HCT116 (cell line): ENCODE results near the gene DCAF15. TPM values are rescaled to one million over a fixed set of nuclear protein-coding genes. Genes with fewer than 3 reads are reported as not detected.

Source experiments
- ATAC-seq: fragments of 200-7000 bp; cut with Tn5 transposase; 2 replicates; pipeline ENCODE4 v1.9.1; 2020; ENCODE audit warnings: mild to moderate bottlenecking, moderate library complexity
- BruUV-seq: library from RNA; stranded (reverse); fragments of 400-500 nt; replicated peaks from 2 replicates; lab custom pipeline; 2021; lab: Mats Ljungman, UMichigan
- CTCF ChIA-PET: fragments of 300-600 bp; sonication (Branson Sonifier 250); formaldehyde crosslinking; loops from one replicate; lab custom pipeline; 2021; ENCODE audit warnings: antibody characterized with exemption; lab: Charles Lee
- POLR2A ChIA-PET: fragments of 300-600, 350-600 bp; sonication (Branson Sonifier 250); formaldehyde crosslinking; loops from one replicate; lab custom pipeline; 2021; ENCODE audit warnings: antibody characterized with exemption; lab: Charles Lee
- RAD21 ChIA-PET, 2 experiments: fragments of 300-600 bp; sonication (Branson Sonifier 250); formaldehyde crosslinking; loops; one replicate each; lab custom pipeline; 2023; ENCODE audit warnings: low total read pairs in 2 of 2; ENCODE audit not compliant: uncharacterized antibody in 2 of 2, unreplicated experiment in 2 of 2, low non-redundant PET in 1 of 2; lab: Charles Lee
- DNase-seq: peaks from one replicate; pipeline ENCODE4 v3.0.0-alpha.2; 2010; ENCODE audit warnings: low read depth, low spot score
- H2AFZ ChIP-seq: fragments of 200-600 bp; shearing (Covaris generic), sonication (generic); 2 replicates; pipeline ENCODE4 v1.6.1; 2017; ENCODE audit warnings: low read depth, mixed run types, mixed read lengths, antibody characterized with exemption, low read length; ENCODE audit not compliant: poor library complexity, severe bottlenecking
- H3K27ac ChIP-seq: 2 replicates; pipeline ENCODE4 v1.5.1; 2012; ENCODE audit warnings: low read depth, low read length
- H3K27me3 ChIP-seq: fragments of 200-600 bp; sonication (generic); 2 replicates; pipeline ENCODE4 v1.6.1; 2016; ENCODE audit warnings: mixed run types, low read length, mixed read lengths; ENCODE audit not compliant: insufficient read depth
- H3K36me3 ChIP-seq, 2 experiments: fragments of 200-500 bp in 1 of 2; fragments of 200-600 bp in 1 of 2; sonication (Bioruptor generic) in 1 of 2; sonication (generic) in 1 of 2; 2 replicates each; pipeline versions ENCODE4 v1.5.1 to v1.6.1; 2014 to 2016; ENCODE audit warnings: low read length in 2 of 2, inconsistent platforms in 1 of 2, mixed read lengths in 1 of 2, mixed run types in 1 of 2; ENCODE audit not compliant: insufficient read depth in 2 of 2, control insufficient read depth in 1 of 2
- H3K4me1 ChIP-seq, 2 experiments: fragments of 200-600 bp in 1 of 2; sonication (generic) in 1 of 2; 2 replicates each; pipeline versions ENCODE4 v1.5.1 to v1.6.1; 2012 to 2017; ENCODE audit warnings: low read length in 2 of 2, inconsistent platforms in 1 of 2, mild to moderate bottlenecking in 1 of 2, mixed read lengths in 1 of 2, mixed run types in 1 of 2, moderate library complexity in 1 of 2; ENCODE audit not compliant: insufficient read depth in 2 of 2, control insufficient read depth in 1 of 2
- H3K4me2 ChIP-seq: fragments of 200-600 bp; sonication (generic); 2 replicates; pipeline ENCODE4 v1.6.1; 2017; ENCODE audit warnings: mixed run types, low read length, mixed read lengths
- H3K4me3 ChIP-seq, 2 experiments: fragments of 200-600 bp in 1 of 2; sonication (generic) in 1 of 2; replicated peaks in 1 of 2; 2 replicates each; pipeline ENCODE4 v1.5.1; 2011 to 2016; ENCODE audit warnings: low read length in 2 of 2, control low read depth in 1 of 2, low read depth in 1 of 2, mild to moderate bottlenecking in 1 of 2, mixed read lengths in 1 of 2, mixed run types in 1 of 2
- H3K79me2 ChIP-seq: fragments of 200-600 bp; sonication (generic); 2 replicates; pipeline ENCODE4 v1.6.1; 2017; ENCODE audit warnings: mild to moderate bottlenecking, mixed run types, low read length, moderate library complexity, mixed read lengths; ENCODE audit not compliant: insufficient read depth
- H3K9ac ChIP-seq: fragments of 200-600 bp; sonication (generic); 2 replicates; pipeline ENCODE4 v1.6.1; 2016; ENCODE audit warnings: low read length, mixed read lengths
- H3K9me2 ChIP-seq: fragments of 200-600 bp; sonication (generic), shearing (Covaris generic); 2 replicates; pipeline ENCODE4 v1.6.1; 2017; ENCODE audit warnings: mixed run types, mild to moderate bottlenecking, moderate library complexity; ENCODE audit not compliant: insufficient read depth
- H3K9me3 ChIP-seq, 2 experiments: fragments of 200-500 bp in 1 of 2; fragments of 200-600 bp in 1 of 2; sonication (Bioruptor generic) in 1 of 2; sonication (generic) in 1 of 2; 2 replicates each; pipeline ENCODE4 v1.6.1; 2014 to 2017; ENCODE audit warnings: low read length in 2 of 2, mixed read lengths in 2 of 2, inconsistent platforms in 1 of 2, low read depth in 1 of 2, mild to moderate bottlenecking in 1 of 2, mixed run types in 1 of 2, moderate library complexity in 1 of 2; ENCODE audit not compliant: control insufficient read depth in 1 of 2, insufficient read depth in 1 of 2
- H4K20me1 ChIP-seq: fragments of 200-600 bp; sonication (generic), shearing (Covaris generic); 2 replicates; pipeline ENCODE4 v1.6.1; 2017; ENCODE audit warnings: mixed run types, mild to moderate bottlenecking, moderate library complexity; ENCODE audit not compliant: insufficient read depth
- CBX3 ChIP-seq: IDR thresholded peaks from 2 replicates; pipeline ENCODE4 v1.6.1; 2012; ENCODE audit warnings: low read depth
- CEBPB ChIP-seq: IDR thresholded peaks from 2 replicates; pipeline ENCODE4 v1.6.1; 2012; ENCODE audit warnings: low read depth
- EGR1 ChIP-seq: IDR thresholded peaks from 2 replicates; pipeline ENCODE4 v1.6.1; 2012; ENCODE audit warnings: low read depth
- EZH2phosphoT487 ChIP-seq: fragments of 200-600 bp; IDR thresholded peaks from 2 replicates; pipeline ENCODE4 v1.6.1; 2018; ENCODE audit warnings: antibody characterized with exemption, borderline replicate concordance
- JUND ChIP-seq: IDR thresholded peaks from 2 replicates; pipeline ENCODE4 v1.6.1; 2012
- POLR2A ChIP-seq: IDR thresholded peaks from 2 replicates; pipeline ENCODE4 v1.7.0; 2011; ENCODE audit warnings: borderline replicate concordance; ENCODE audit not compliant: insufficient read depth, insufficient read length; ENCODE audit errors: extremely low read depth
- POLR2AphosphoS5 ChIP-seq: IDR thresholded peaks from 2 replicates; pipeline ENCODE4 v1.6.1; 2011; ENCODE audit warnings: mild to moderate bottlenecking, low read depth, low read length, moderate library complexity
- SIN3A ChIP-seq: IDR thresholded peaks from 2 replicates; pipeline ENCODE4 v1.6.1; 2012; ENCODE audit warnings: low read depth
- SP1 ChIP-seq: IDR thresholded peaks from 2 replicates; pipeline ENCODE4 v1.6.1; 2012; ENCODE audit warnings: low read depth
- TCF7L2 ChIP-seq: IDR thresholded peaks from 2 replicates; pipeline ENCODE4 v1.7.0; 2011; ENCODE audit warnings: borderline replicate concordance, inconsistent platforms; ENCODE audit not compliant: insufficient read depth, insufficient read length; ENCODE audit errors: extremely low read depth
- YY1 ChIP-seq: IDR thresholded peaks from 2 replicates; pipeline ENCODE4 v1.6.1; 2011; ENCODE audit warnings: low read length, low read depth, moderate library complexity, mild to moderate bottlenecking; ENCODE audit not compliant: insufficient replicate concordance; ENCODE audit errors: extremely low read depth
- intact Hi-C: fragments of 100-400 bp; cut with micrococcal nuclease; formaldehyde crosslinking; loops from 2 replicates; pipeline ENCODE4 v1.10.0; 2022
- total RNA-seq: library from RNA; stranded (reverse); gene quantifications from one replicate; pipeline ENCODE4 v1.2.1, GENCODE V29; 2021; ENCODE audit not compliant: unreplicated experiment

DCAF15 gene
- total RNA-seq, 1 experiment from 2014 or later: 46.2 TPM

GRCh38 chr19:13957051-13957450 is 4.7 kb downstream of the DCAF15 start (continued):
- TF ChIP-seq POLR2AphosphoS5: no peak

GRCh38 chr19:13958043-13958442 is 5.7 kb downstream of the DCAF15 start:
- H3K9ac ChIP-seq: no peak overlapping the region
- peaks cover 11 to 32% of the 10 kb centered on the region in 2 experiments; a peak in 3 of 4 replicates for H3K36me3 ChIP-seq
- no TSS peak for BruUV-seq
- TF ChIP-seq POLR2A: no peak
- CTCF ChIA-PET: no interaction called here
- no peak overlapping the region for H3K27ac ChIP-seq
- H3K79me2 ChIP-seq: peaks cover 17% of the 10 kb centered on the region
- no peaks in the 10 kb centered on the region for H4K20me1 ChIP-seq
- H3K4me1 ChIP-seq: peaks cover 7 to 10% of the 10 kb centered on the region in 2 experiments
- no peak for ATAC-seq
- DNase-seq: no peak
- no peaks in the 10 kb centered on the region for H3K9me3 ChIP-seq
- intact Hi-C loops: no loop called here
- RAD21 ChIA-PET: no interaction called here
- no peaks in the 10 kb centered on the region for H3K9me2 ChIP-seq
- H3K4me3 ChIP-seq: no peak overlapping the region
- no peak overlapping the region for H2AFZ ChIP-seq
- POLR2A ChIA-PET: no interaction called here
- H3K27me3 ChIP-seq: no peaks in the 10 kb centered on the region
- H3K4me2 ChIP-seq: no peak overlapping the region

- Histone ChIP-seq H3K4me1 (no peaks in the 10 kb centered on the region), H3K9ac (no peak overlapping the region), H3K27ac (no peak overlapping the region), H2AFZ (no peak overlapping the region), H3K9me3 (no peaks in the 10 kb centered on the region), H3K9me2 (no peaks in the 10 kb centered on the region), H4K20me1 (no peaks in the 10 kb centered on the region), H3K4me2 (no peak overlapping the region), H3K79me2 (peaks cover 4% of the 10 kb centered on the region; the same call in 1 of the 2 replicates), H3K27me3 (no peaks in the 10 kb centered on the region), H3K4me3 (no peak overlapping the region), H3K36me3 (peaks cover 11 to 32% of the 10 kb centered on the region in 2 experiments; a peak in 3 of 4 replicates)
- ATAC-seq: 0 out of 2 replicates have a peak, but pooled peaks have one; percentile 3
- CTCF ChIA-PET: no interaction called here
- TF ChIP-seq CBX3 (no peak), EGR1 (no peak), POLR2A (no peak), TCF7L2 (no peak), POLR2AphosphoS5 (no peak), YY1 (no peak), CEBPB (no peak), SIN3A (no peak), JUND (no peak), SP1 (no peak), EZH2phosphoT487 (no peak)
- no peak for DNase-seq
- RAD21 ChIA-PET: interaction anchor here in 1 of 2 experiments (0.6 kb wide), 1 partner anchor 229 kb away, joined by 3 read pairs; no protein-coding TSS in a partner anchor
- intact Hi-C loops: no loop called here
- BruUV-seq: TSS peak; percentile 5
- POLR2A ChIA-PET: no interaction called here
Observed at GRCh38 chr19:13959141-13959961, 7.0 kb downstream of the DCAF15 start.
